Measurements from ENCODE around the gene AARS2.

The AARS2 gene

GRCh38 chr6:44303842-44304241 is 9.3 kb downstream of the AARS2 start:
- no peaks in the 10 kb centered on the region for H3K9me3 ChIP-seq
- no peaks in the 10 kb centered on the region for H3K4me1 ChIP-seq
- DNase-seq = peak in 1 of 2 donors; percentile 38
- no peak for TF ChIP-seq CTCF (IDR thresholded peaks at IDR 0.05)
- H3K36me3 ChIP-seq = peaks cover 40 to 88% (median 85%) of the 10 kb centered on the region in 3 donors
- H3K4me3 ChIP-seq = no peak overlapping the region
- intact Hi-C loops (cut with DNase I; ENCODE audit: low total_unique reads) = no loop called here
- no peaks in the 10 kb centered on the region for H3K27me3 ChIP-seq
- no peak overlapping the region for H3K27ac ChIP-seq

- Histone ChIP-seq H3K9me3 (no peaks in the 10 kb centered on the region), H3K4me3 (no peak overlapping the region), H3K27me3 (peaks cover 0 to 7% of the 10 kb centered on the region in 2 donors), H3K27ac (no peak overlapping the region), H3K4me1 (peaks cover 0 to 4% (median 2%) of the 10 kb centered on the region in 4 donors), H3K36me3 (peaks cover 40 to 78% (median 75%) of the 10 kb centered on the region in 3 donors)
- DNase-seq = peak in 1 of 2 donors; percentile 59
- intact Hi-C loops (cut with DNase I; ENCODE audit: low total_unique reads) = no loop called here
- no peak for TF ChIP-seq CTCF (IDR thresholded peaks at IDR 0.05)
Observed at GRCh38 chr6:44302856-44303255, 10.3 kb downstream of the AARS2 start.

- no peak overlapping the region for H3K4me3 ChIP-seq
- H3K9me3 ChIP-seq = no peaks in the 10 kb centered on the region
- peaks cover 40 to 70% (median 68%) of the 10 kb centered on the region in 3 donors for H3K36me3 ChIP-seq
- TF ChIP-seq CTCF (IDR thresholded peaks at IDR 0.05) = no peak
- peaks cover 0 to 16% of the 10 kb centered on the region in 2 donors for H3K27me3 ChIP-seq
- intact Hi-C loops (cut with DNase I; ENCODE audit: low total_unique reads) = no loop called here
- H3K4me1 ChIP-seq = peaks cover 0 to 13% (median 11%) of the 10 kb centered on the region in 4 donors
- peak in 1 of 2 donors; percentile 50 for DNase-seq
- H3K27ac ChIP-seq = no peak overlapping the region
Observed at GRCh38 chr6:44301782-44302564, 11.2 kb downstream of the AARS2 start.

GRCh38 chr6:44301106-44301505 is 12.0 kb downstream of the AARS2 start:
- Histone ChIP-seq H3K27me3 (peaks cover 0 to 25% of the 10 kb centered on the region in 2 donors), H3K4me1 (peaks cover 0 to 16% (median 12%) of the 10 kb centered on the region in 4 donors), H3K36me3 (peaks cover 40 to 61% (median 59%) of the 10 kb centered on the region in 3 donors), H3K9me3 (no peaks in the 10 kb centered on the region), H3K27ac (no peak overlapping the region), H3K4me3 (no peak overlapping the region)
- peak in 1 of 2 donors; percentile 39 for DNase-seq
- no peak for TF ChIP-seq CTCF (IDR thresholded peaks at IDR 0.05)
- intact Hi-C loops (cut with DNase I; ENCODE audit: low total_unique reads) = no loop called here

GRCh38 chr6:44300292-44300823 is 12.8 kb downstream of the AARS2 start:
- TF ChIP-seq CTCF (IDR thresholded peaks at IDR 0.05) = no peak
- Histone ChIP-seq H3K4me1 (peaks cover 0 to 16% (median 12%) of the 10 kb centered on the region in 4 donors), H3K27me3 (peaks cover 0 to 32% of the 10 kb centered on the region in 2 donors), H3K9me3 (no peaks in the 10 kb centered on the region), H3K4me3 (no peak overlapping the region), H3K27ac (no peak overlapping the region), H3K36me3 (peaks cover 40 to 54% (median 51%) of the 10 kb centered on the region in 3 donors)
- intact Hi-C loops (cut with DNase I; ENCODE audit: low total_unique reads) = no loop called here
- peak in 1 of 2 donors; percentile 59 for DNase-seq

Measured in tibial artery (tissue), 4 donors.